B cell (primary cell): ENCODE measurements around the gene TMEM132A.

Experiments
- CTCF ChIP-seq: fragments of 200-600 bp; IDR thresholded peaks from one replicate; pipeline ENCODE4 v1.8.0; 2022; ENCODE audit warnings: antibody characterized with exemption, mild to moderate bottlenecking
- EZH2 ChIP-seq: IDR thresholded peaks from 2 replicates; pipeline ENCODE4 v1.6.1; 2012; ENCODE audit warnings: borderline replicate concordance, low read depth, mild to moderate bottlenecking, moderate library complexity, low read length; ENCODE audit not compliant: insufficient read depth, poor library complexity, severe bottlenecking

DNA sequence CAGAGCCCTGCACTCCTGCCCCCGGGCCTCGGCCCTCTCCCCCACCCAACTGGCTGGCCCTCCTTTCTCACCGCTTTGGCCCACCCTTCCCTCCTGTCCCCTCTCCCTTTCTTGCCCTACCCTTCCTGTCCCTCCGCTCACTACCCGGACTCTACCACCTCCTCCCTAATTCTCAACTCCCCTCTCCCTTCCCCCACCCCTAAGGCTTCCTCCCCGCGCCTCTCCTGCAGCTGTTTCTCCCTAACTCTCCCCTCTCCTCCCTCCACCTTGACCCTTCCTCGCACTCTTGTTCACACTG, 27.3 kb downstream of the TMEM132A start:
- no peak for TF ChIP-seq CTCF
- TF ChIP-seq EZH2, result no peak
